SU-DHL-6 (cell line): ENCODE results near the gene KRTAP12-1.

Experiments used
- EZH2phosphoT487 ChIP-seq: fragments of 200-600 bp; sonication (generic), shearing (Covaris generic); conservative IDR thresholded peaks from 2 replicates; pipeline ENCODE4 v1.6.1; 2018; ENCODE audit warnings: mild to moderate bottlenecking, antibody characterized with exemption, low read length, moderate library complexity, mixed read lengths
- TF ChIP-seq, protein P1 (sequence below): fragments of 200-600 bp; sonication (generic); IDR thresholded peaks from one replicate; pipeline ENCODE4 v1.5.1; 2017; ENCODE audit warnings: antibody characterized with exemption, mild to moderate bottlenecking, low read length, moderate library complexity; ENCODE audit not compliant: insufficient read depth, poor library complexity, severe bottlenecking

DNA sequence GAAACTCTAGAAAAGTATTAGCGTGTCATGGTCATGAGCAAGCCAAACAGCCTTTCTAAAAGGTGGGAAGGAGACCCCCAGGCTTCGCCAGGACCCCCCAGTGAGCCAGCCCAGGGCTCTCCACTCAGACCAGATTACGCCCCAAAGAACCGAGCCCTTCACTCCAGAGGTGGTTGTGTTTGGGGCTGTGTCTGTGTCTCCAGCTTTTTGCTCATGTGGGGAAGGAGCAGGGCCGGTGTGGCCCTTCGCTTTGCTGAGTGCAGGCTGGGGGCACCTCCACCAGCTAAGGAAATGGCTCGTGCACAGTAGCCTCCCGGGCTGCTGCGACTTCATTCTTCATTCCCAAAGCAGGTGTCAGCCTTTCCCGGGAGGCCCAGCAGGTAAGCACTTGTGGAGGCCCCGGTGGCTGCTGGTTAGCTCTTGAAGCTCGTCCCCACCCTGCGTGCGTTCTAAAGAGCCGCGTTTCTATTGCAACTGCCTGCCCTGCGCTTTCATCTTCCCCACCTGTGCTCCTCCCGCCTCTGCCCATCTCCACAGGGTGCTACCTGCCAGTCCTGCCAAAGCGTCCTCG is 28.9 kb upstream of the KRTAP12-1 start:
- no peak for TF ChIP-seq EZH2phosphoT487
- TF ChIP-seq, protein P1, sequence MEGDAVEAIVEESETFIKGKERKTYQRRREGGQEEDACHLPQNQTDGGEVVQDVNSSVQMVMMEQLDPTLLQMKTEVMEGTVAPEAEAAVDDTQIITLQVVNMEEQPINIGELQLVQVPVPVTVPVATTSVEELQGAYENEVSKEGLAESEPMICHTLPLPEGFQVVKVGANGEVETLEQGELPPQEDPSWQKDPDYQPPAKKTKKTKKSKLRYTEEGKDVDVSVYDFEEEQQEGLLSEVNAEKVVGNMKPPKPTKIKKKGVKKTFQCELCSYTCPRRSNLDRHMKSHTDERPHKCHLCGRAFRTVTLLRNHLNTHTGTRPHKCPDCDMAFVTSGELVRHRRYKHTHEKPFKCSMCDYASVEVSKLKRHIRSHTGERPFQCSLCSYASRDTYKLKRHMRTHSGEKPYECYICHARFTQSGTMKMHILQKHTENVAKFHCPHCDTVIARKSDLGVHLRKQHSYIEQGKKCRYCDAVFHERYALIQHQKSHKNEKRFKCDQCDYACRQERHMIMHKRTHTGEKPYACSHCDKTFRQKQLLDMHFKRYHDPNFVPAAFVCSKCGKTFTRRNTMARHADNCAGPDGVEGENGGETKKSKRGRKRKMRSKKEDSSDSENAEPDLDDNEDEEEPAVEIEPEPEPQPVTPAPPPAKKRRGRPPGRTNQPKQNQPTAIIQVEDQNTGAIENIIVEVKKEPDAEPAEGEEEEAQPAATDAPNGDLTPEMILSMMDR, result no peak
